IMR-90 (cell line): ENCODE results near the gene PCSK5. TPM values are rescaled to one million over a fixed set of nuclear protein-coding genes. Genes with fewer than 3 reads are reported as not detected.

Experiments
- ATAC-seq: fragments of 200-7000 bp; cut with Tn5 transposase; 2 replicates; pipeline ENCODE4 v1.9.1; 2020; ENCODE audit warnings: low read depth, mild to moderate bottlenecking, moderate library complexity
- BruUV-seq: library from RNA; stranded (reverse); fragments of 400-500 nt; replicated peaks from 2 replicates; lab custom pipeline; 2021; lab: Mats Ljungman, UMichigan
- CTCF ChIA-PET: fragments of 300-600 bp; formaldehyde crosslinking; extraction: SDS; loops from one replicate; lab custom pipeline; 2021; ENCODE audit warnings: antibody characterized with exemption; lab: Yijun Ruan, JAX
- POLR2A ChIA-PET: fragments of 300-600 bp; sonication (Branson Sonifier 250); formaldehyde crosslinking; loops from one replicate; lab custom pipeline; 2022; ENCODE audit warnings: antibody characterized with exemption; ENCODE audit not compliant: unreplicated experiment; lab: Charles Lee
- DNase-seq: peaks from one replicate; pipeline ENCODE4 v3.0.0; 2013
- H2AFZ ChIP-seq: replicated peaks from 2 replicates; pipeline ENCODE3; 2013; ENCODE audit warnings: low read length, mild to moderate bottlenecking; ENCODE audit not compliant: poor library complexity
- H2AK5ac ChIP-seq: 2 replicates; pipeline ENCODE4 v1.6.1; 2013; ENCODE audit warnings: low read depth, low read length, inconsistent platforms
- H2AK9ac ChIP-seq: replicated peaks from 2 replicates; pipeline ENCODE3; 2013; ENCODE audit warnings: mild to moderate bottlenecking, low read depth, low read length, moderate library complexity; ENCODE audit not compliant: poor library complexity
- H2BK120ac ChIP-seq: 2 replicates; pipeline ENCODE4 v1.6.1; 2013; ENCODE audit warnings: low read depth, low read length, inconsistent platforms
- H2BK15ac ChIP-seq: 3 replicates; pipeline ENCODE4 v1.6.1; 2013; ENCODE audit warnings: low read depth, low read length, inconsistent platforms
- H2BK20ac ChIP-seq: 2 replicates; pipeline ENCODE4 v1.6.1; 2013; ENCODE audit warnings: low read depth, mild to moderate bottlenecking, inconsistent platforms, low read length, moderate library complexity
- H2BK5ac ChIP-seq: 2 replicates; pipeline ENCODE4 v1.6.1; 2013; ENCODE audit warnings: mild to moderate bottlenecking, low read depth, low read length, inconsistent platforms; ENCODE audit not compliant: poor library complexity, severe bottlenecking
- H3K14ac ChIP-seq: replicated peaks from 2 replicates; pipeline ENCODE4 v1.6.1; 2013; ENCODE audit warnings: low read depth, low read length, inconsistent platforms
- H3K18ac ChIP-seq: 2 replicates; pipeline ENCODE4 v1.6.1; 2013; ENCODE audit warnings: low read depth, low read length, control low read depth
- H3K23ac ChIP-seq: 2 replicates; pipeline ENCODE4 v1.6.1; 2013; ENCODE audit warnings: low read depth, low read length, inconsistent platforms
- H3K27ac ChIP-seq: 2 replicates; pipeline ENCODE4 v1.5.1; 2013; ENCODE audit warnings: mild to moderate bottlenecking, control low read depth, low read length; ENCODE audit not compliant: insufficient read depth
- H3K27me3 ChIP-seq: 2 replicates; pipeline ENCODE4 v1.6.1; 2013; ENCODE audit warnings: low read length; ENCODE audit not compliant: control insufficient read depth, insufficient read depth
- H3K36me3 ChIP-seq: 2 replicates; pipeline ENCODE4 v1.6.1; 2013; ENCODE audit warnings: low read length, mixed read lengths; ENCODE audit not compliant: control insufficient read depth, insufficient read depth
- H3K4ac ChIP-seq: 2 replicates; pipeline ENCODE4 v1.6.1; 2013; ENCODE audit warnings: low read depth, low read length, inconsistent platforms
- H3K4me1 ChIP-seq: 2 replicates; pipeline ENCODE4 v1.6.1; 2013; ENCODE audit warnings: low read length, mixed read lengths; ENCODE audit not compliant: control insufficient read depth, insufficient read depth
- H3K4me2 ChIP-seq: 2 replicates; pipeline ENCODE4 v1.6.1; 2013; ENCODE audit warnings: low read depth, mild to moderate bottlenecking, control low read depth, low read length, moderate library complexity
- H3K4me3 ChIP-seq: 2 replicates; pipeline ENCODE4 v1.5.1; 2013; ENCODE audit warnings: low read depth, mild to moderate bottlenecking, control low read depth, low read length, moderate library complexity; ENCODE audit not compliant: insufficient read depth
- H3K56ac ChIP-seq: 2 replicates; pipeline ENCODE4 v1.6.1; 2013; ENCODE audit warnings: low read length, inconsistent platforms; ENCODE audit not compliant: insufficient read depth; ENCODE audit errors: extremely low read depth
- H3K79me1 ChIP-seq, 2 experiments: 2 replicates each; pipeline ENCODE4 v1.6.1; 2013; ENCODE audit warnings: low read length in 2 of 2, inconsistent platforms in 1 of 2, low read depth in 1 of 2
- H3K9ac ChIP-seq: 2 replicates; pipeline ENCODE4 v1.6.1; 2013; ENCODE audit warnings: low read depth, low read length, control low read depth
- H3K9me1 ChIP-seq: 2 replicates; pipeline ENCODE4 v1.6.1; 2013; ENCODE audit warnings: low read length, inconsistent platforms; ENCODE audit not compliant: insufficient read depth
- H3K9me3 ChIP-seq: 2 replicates; pipeline ENCODE4 v1.6.1; 2013; ENCODE audit warnings: low read length; ENCODE audit not compliant: control insufficient read depth, insufficient read depth
- H4K20me1 ChIP-seq: 2 replicates; pipeline ENCODE4 v1.6.1; 2013; ENCODE audit warnings: low read length, inconsistent platforms; ENCODE audit not compliant: insufficient read depth
- H4K5ac ChIP-seq: 2 replicates; pipeline ENCODE4 v1.6.1; 2013; ENCODE audit warnings: mild to moderate bottlenecking, low read depth, low read length, control low read depth
- H4K8ac ChIP-seq, 2 experiments: 2 replicates each; pipeline ENCODE4 v1.6.1; 2013; ENCODE audit warnings: low read depth in 2 of 2, low read length in 2 of 2, control low read depth in 1 of 2, inconsistent platforms in 1 of 2
- H4K91ac ChIP-seq: 2 replicates; pipeline ENCODE4 v1.6.1; 2013; ENCODE audit warnings: low read depth, low read length, inconsistent platforms; ENCODE audit not compliant: insufficient read depth
- BHLHE40 ChIP-seq: fragments of 150-350 bp; IDR thresholded peaks from 2 replicates; pipeline ENCODE4 v1.6.1; 2016; ENCODE audit warnings: mild to moderate bottlenecking, low read depth, low read length
- CEBPB ChIP-seq: IDR thresholded peaks from 2 replicates; pipeline ENCODE4 v1.6.1; 2012; ENCODE audit warnings: low read depth, low read length, improper control_type of control experiment
- CHD1 ChIP-seq: IDR thresholded peaks from 2 replicates; pipeline ENCODE4 v1.6.1; 2012; ENCODE audit warnings: low read depth, low read length, improper control_type of control experiment
- FOS ChIP-seq: fragments of 150-350 bp; IDR thresholded peaks from 2 replicates; pipeline ENCODE4 v1.6.1; 2016; ENCODE audit warnings: low read depth, low read length
- MAFK ChIP-seq: IDR thresholded peaks from 2 replicates; pipeline ENCODE4 v1.6.1; 2012; ENCODE audit warnings: low read depth, low read length, improper control_type of control experiment
- MAZ ChIP-seq: IDR thresholded peaks from 2 replicates; pipeline ENCODE4 v1.6.1; 2012; ENCODE audit warnings: low read depth, mild to moderate bottlenecking, low read length, improper control_type of control experiment, moderate library complexity, borderline replicate concordance
- MXI1 ChIP-seq: IDR thresholded peaks from 2 replicates; pipeline ENCODE4 v1.6.1; 2012; ENCODE audit warnings: low read depth, mild to moderate bottlenecking, low read length, moderate library complexity, borderline replicate concordance
- NFE2L2 ChIP-seq: fragments of 150-350 bp; IDR thresholded peaks from 2 replicates; pipeline ENCODE4 v1.6.1; 2016; ENCODE audit warnings: low read depth, mild to moderate bottlenecking, low read length
- POLR2A ChIP-seq: IDR thresholded peaks from 2 replicates; pipeline ENCODE4 v1.6.1; 2012; ENCODE audit warnings: mild to moderate bottlenecking, low read depth, low read length
- RAD21 ChIP-seq: IDR thresholded peaks from 2 replicates; pipeline ENCODE4 v1.6.1; 2012; ENCODE audit warnings: low read length, improper control_type of control experiment
- RCOR1 ChIP-seq: IDR thresholded peaks from 2 replicates; pipeline ENCODE4 v1.6.1; 2012; ENCODE audit warnings: mild to moderate bottlenecking, low read length, improper control_type of control experiment; ENCODE audit not compliant: insufficient replicate concordance
- RFX5 ChIP-seq: IDR thresholded peaks from 2 replicates; pipeline ENCODE4 v1.8.0; 2012; ENCODE audit warnings: low read depth, mild to moderate bottlenecking, low read length, moderate library complexity
- SMC3 ChIP-seq: fragments of 150-350 bp; IDR thresholded peaks from 2 replicates; pipeline ENCODE4 v1.6.1; 2016; ENCODE audit warnings: low read depth, mild to moderate bottlenecking, antibody characterized with exemption, low read length, moderate library complexity
- WGBS, 2 experiments: methylation state at CpG; one replicate each; pipeline versions ENCODE4 v1.1.5 to v1.1.7; 2013; ENCODE audit warnings: missing lambda C conversion rate in 2 of 2; ENCODE audit not compliant: insufficient read length in 1 of 2; ENCODE audit errors: extremely low coverage in 2 of 2; 5-methylcytosine and 5-hydroxymethylcytosine counted together
- dilution Hi-C: fragments of 300-500 bp; cut with HindIII; formaldehyde crosslinking; loops from one replicate; pipeline ENCODE4 v1.14.3; 2018; ENCODE audit warnings: low sequenced_read_pairs; ENCODE audit not compliant: unreplicated experiment
- in situ Hi-C: fragments of 300-500 bp; cut with MboI; formaldehyde crosslinking; loops from 3 replicates; pipeline ENCODE4 v1.14.3; 2019; ENCODE audit warnings: low sequenced_read_pairs, inconsistent platforms, mixed read lengths
- intact Hi-C: fragments of 100-400 bp; cut with micrococcal nuclease; formaldehyde crosslinking; loops from 2 replicates; pipeline ENCODE4 v1.10.0; 2022
- polyA plus RNA-seq, 3 experiments: library from polyadenylated mRNA; depleted of rRNA; stranded (reverse); fragments of >200 nt; gene quantifications; 2 replicates each; pipeline ENCODE4 v1.2.3, GENCODE V29; 2012; ENCODE audit warnings: low replicate concordance in 1 of 3
- total RNA-seq: library from RNA; depleted of rRNA; stranded (reverse); fragments of >200 nt; gene quantifications from 2 replicates; pipeline ENCODE4 v1.2.3, GENCODE V29; 2012
- TF ChIP-seq, protein P1 (sequence below): fragments of 150-350 bp; IDR thresholded peaks from 2 replicates; pipeline ENCODE4 v1.6.1; 2017; ENCODE audit warnings: mild to moderate bottlenecking, antibody characterized with exemption, low read length, low read depth
- TF ChIP-seq, protein P2 (sequence below): conservative IDR thresholded peaks from 2 replicates; pipeline ENCODE4 v1.5.1; 2012; ENCODE audit warnings: mild to moderate bottlenecking, low read depth, low read length, improper control_type of control experiment
- TF ChIP-seq, protein P3 (sequence below): fragments of 150-350 bp; IDR thresholded peaks from 2 replicates; pipeline ENCODE4 v1.6.1; 2016; ENCODE audit warnings: low read depth, mild to moderate bottlenecking, low read length, moderate library complexity, borderline replicate concordance

Gene PCSK5
- total and polyA plus RNA-seq, 2 of the 4 experiments (the other 2 are of a cell fraction): 1.5 to 3.0 TPM

DNA sequence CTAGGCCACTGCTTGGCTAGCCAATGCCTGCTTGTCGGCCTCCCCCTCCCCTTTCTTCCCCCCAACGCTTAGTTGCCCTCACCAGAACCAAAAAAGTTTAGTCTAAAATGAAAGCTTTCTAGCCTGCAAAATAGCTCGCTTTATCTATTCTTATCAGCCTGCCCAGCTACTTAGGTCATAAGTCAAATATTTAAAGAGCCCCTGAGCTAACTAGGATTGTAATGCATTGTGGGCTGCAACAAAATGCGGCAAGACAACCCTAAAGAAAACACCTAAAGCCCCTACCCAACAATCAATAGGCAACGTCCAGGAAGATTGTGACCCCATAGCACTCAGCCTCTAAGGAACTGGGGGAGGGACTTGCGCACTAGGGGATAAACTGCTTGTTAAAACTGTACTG is 38.6 kb upstream of the PCSK5 start:
- BruUV-seq: no TSS peak
- Histone ChIP-seq H4K20me1 (no peaks in the 10 kb centered on the region), H3K14ac (no peak overlapping the region), H4K91ac (no peak overlapping the region), H2AK5ac (no peak overlapping the region), H2AK9ac (no peak overlapping the region), H2BK20ac (no peak overlapping the region), H2BK5ac (no peak overlapping the region), H3K4me3 (no peak overlapping the region), H2BK120ac (no peak overlapping the region), H3K4ac (no peak overlapping the region), H3K36me3 (no peaks in the 10 kb centered on the region), H3K27ac (no peak overlapping the region), H3K27me3 (no peaks in the 10 kb centered on the region), H3K4me2 (no peak overlapping the region), H3K23ac (no peak overlapping the region), H3K79me1 (no peaks in the 10 kb centered on the region), H3K9ac (no peak overlapping the region), H3K4me1 (no peaks in the 10 kb centered on the region), H3K56ac (no peak overlapping the region), H3K9me3 (no peaks in the 10 kb centered on the region), H4K8ac (no peak overlapping the region), H3K18ac (no peak overlapping the region), H4K5ac (no peak overlapping the region), H2AFZ (no peak overlapping the region), H2BK15ac (no peak overlapping the region), H3K9me1 (no peaks in the 10 kb centered on the region)
- ATAC-seq (no peak), DNase-seq (no peak)
- intact Hi-C loops: no loop called here
- in situ Hi-C loops: no loop called here
- dilution Hi-C loops: no loop called here
- TF ChIP-seq, protein P1, sequence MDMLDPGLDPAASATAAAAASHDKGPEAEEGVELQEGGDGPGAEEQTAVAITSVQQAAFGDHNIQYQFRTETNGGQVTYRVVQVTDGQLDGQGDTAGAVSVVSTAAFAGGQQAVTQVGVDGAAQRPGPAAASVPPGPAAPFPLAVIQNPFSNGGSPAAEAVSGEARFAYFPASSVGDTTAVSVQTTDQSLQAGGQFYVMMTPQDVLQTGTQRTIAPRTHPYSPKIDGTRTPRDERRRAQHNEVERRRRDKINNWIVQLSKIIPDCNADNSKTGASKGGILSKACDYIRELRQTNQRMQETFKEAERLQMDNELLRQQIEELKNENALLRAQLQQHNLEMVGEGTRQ: no peak
- no peak for TF ChIP-seq RCOR1
- TF ChIP-seq MAFK: no peak
- TF ChIP-seq RAD21: no peak
- TF ChIP-seq MXI1: no peak
- no peak for TF ChIP-seq MAZ
- TF ChIP-seq SMC3: no peak
- TF ChIP-seq RFX5: no peak
- TF ChIP-seq CEBPB: no peak
- TF ChIP-seq, protein P2, sequence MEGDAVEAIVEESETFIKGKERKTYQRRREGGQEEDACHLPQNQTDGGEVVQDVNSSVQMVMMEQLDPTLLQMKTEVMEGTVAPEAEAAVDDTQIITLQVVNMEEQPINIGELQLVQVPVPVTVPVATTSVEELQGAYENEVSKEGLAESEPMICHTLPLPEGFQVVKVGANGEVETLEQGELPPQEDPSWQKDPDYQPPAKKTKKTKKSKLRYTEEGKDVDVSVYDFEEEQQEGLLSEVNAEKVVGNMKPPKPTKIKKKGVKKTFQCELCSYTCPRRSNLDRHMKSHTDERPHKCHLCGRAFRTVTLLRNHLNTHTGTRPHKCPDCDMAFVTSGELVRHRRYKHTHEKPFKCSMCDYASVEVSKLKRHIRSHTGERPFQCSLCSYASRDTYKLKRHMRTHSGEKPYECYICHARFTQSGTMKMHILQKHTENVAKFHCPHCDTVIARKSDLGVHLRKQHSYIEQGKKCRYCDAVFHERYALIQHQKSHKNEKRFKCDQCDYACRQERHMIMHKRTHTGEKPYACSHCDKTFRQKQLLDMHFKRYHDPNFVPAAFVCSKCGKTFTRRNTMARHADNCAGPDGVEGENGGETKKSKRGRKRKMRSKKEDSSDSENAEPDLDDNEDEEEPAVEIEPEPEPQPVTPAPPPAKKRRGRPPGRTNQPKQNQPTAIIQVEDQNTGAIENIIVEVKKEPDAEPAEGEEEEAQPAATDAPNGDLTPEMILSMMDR: no peak
- TF ChIP-seq, protein P3, sequence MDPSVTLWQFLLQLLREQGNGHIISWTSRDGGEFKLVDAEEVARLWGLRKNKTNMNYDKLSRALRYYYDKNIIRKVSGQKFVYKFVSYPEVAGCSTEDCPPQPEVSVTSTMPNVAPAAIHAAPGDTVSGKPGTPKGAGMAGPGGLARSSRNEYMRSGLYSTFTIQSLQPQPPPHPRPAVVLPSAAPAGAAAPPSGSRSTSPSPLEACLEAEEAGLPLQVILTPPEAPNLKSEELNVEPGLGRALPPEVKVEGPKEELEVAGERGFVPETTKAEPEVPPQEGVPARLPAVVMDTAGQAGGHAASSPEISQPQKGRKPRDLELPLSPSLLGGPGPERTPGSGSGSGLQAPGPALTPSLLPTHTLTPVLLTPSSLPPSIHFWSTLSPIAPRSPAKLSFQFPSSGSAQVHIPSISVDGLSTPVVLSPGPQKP: no peak
- TF ChIP-seq POLR2A: no peak
- TF ChIP-seq NFE2L2: no peak
- TF ChIP-seq CHD1: no peak
- no peak for TF ChIP-seq BHLHE40
- no peak for TF ChIP-seq FOS
- ChIA-PET CTCF (interaction anchor here (0.7 kb wide), 1 partner anchor 848 kb away, joined by 3 read pairs; no protein-coding TSS in a partner anchor), POLR2A (no interaction called here)
- 0% methylated on average over 1 of the region's 6 CpGs; no CpG with 5 or more reads in 1 of the 2 experiments for WGBS, 2 experiments
